ENCODE results near the gene FGFR2.

The FGFR2 gene

DNA sequence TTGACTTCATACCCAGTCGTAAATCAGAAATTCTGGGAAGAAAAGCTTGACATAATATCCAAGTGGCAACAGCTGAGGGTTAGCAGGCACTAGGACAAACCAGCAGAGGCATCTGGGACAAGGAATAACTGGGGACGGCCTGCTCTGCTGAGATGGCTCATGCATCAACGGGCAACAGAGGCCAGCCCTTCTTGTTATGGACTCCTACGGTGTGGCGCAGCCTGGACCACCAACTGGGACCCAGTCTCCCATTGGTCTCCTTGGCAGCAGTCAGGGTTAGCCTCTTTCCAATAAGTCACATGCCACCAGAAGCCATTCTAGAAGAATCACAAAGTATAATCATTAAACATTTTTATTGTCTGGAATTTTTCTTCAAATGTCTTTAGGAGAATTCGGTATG, 15.0 kb downstream of the FGFR2 start:
- TF ChIP-seq, protein P1, sequence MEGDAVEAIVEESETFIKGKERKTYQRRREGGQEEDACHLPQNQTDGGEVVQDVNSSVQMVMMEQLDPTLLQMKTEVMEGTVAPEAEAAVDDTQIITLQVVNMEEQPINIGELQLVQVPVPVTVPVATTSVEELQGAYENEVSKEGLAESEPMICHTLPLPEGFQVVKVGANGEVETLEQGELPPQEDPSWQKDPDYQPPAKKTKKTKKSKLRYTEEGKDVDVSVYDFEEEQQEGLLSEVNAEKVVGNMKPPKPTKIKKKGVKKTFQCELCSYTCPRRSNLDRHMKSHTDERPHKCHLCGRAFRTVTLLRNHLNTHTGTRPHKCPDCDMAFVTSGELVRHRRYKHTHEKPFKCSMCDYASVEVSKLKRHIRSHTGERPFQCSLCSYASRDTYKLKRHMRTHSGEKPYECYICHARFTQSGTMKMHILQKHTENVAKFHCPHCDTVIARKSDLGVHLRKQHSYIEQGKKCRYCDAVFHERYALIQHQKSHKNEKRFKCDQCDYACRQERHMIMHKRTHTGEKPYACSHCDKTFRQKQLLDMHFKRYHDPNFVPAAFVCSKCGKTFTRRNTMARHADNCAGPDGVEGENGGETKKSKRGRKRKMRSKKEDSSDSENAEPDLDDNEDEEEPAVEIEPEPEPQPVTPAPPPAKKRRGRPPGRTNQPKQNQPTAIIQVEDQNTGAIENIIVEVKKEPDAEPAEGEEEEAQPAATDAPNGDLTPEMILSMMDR (conservative IDR thresholded peaks at IDR 0.05; ENCODE audit: control insufficient read depth, insufficient read depth, low read depth, low read length), result no peak
- no peak overlapping the region for H3K4me3 ChIP-seq (ENCODE audit: control insufficient read depth, low read depth, low read length)
- no peak for DNase-seq (ENCODE audit: low read depth)

DNA sequence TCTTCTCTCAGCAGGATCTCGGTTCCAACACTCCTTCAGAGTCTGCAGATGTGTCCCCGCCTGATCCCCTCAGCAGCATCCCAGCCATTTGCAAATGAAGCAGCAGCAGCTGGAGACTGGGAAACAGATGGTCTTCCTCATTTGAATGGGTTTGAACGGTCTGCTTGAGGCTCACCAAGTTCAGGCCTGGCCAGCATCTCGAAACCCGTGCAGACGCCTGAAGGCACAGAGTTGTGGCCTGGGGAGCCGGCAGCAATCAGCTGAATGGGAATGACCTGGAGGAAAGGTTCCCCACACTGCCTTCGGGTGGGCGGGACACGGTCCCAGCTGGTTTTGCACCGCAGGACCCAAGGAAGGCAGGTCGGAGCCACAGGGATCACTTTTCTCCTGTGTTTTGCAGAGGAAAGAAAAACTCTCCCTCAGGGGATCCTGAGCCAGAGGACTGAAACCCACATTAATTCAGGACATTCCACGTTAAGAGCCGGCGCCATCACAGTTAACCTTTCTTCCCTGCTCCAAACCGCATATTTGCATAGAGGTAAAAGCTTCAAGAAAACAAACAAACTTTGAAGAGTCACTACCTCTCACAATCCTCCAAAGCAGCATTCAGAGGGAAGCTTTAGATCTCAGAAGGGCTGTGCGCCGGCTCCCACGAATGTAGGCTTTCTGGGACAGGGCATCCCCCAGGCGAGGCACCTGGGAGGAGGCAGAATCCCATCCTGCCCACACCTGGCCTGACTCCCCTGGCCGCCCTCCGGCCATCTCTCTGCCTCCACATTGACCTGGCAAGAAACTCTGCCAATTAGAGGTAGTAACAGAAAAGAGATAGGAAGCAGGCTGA, 17.7 kb downstream of the FGFR2 start:
- TF ChIP-seq, protein P1 (conservative IDR thresholded peaks at IDR 0.05; ENCODE audit: control insufficient read depth, insufficient read depth, low read depth, low read length), result no peak
- H3K4me3 ChIP-seq (ENCODE audit: control insufficient read depth, low read depth, low read length), result no peak overlapping the region
- no peak for DNase-seq (ENCODE audit: low read depth)

DNA sequence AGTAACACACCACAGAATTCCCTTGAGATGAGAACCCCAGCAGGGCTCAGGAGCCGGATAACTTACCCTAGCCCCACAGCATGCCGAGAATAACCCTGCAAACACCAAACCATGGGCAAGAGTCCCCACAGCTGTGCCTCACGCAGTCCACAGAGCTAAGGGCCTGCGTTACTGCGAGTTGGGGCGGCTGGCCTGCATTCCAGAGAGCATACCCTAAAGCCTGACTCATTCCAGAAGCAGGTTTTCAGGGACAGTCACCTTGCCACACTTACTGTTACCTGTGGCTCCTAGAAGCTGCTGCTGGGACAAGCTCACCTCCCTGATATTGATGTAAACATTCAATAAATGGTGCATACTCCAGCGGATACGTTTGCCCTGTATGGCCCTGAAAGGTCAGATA, 18.6 kb downstream of the FGFR2 start:
- TF ChIP-seq, protein P1 (conservative IDR thresholded peaks at IDR 0.05; ENCODE audit: control insufficient read depth, insufficient read depth, low read depth, low read length), result no peak
- no peak overlapping the region for H3K4me3 ChIP-seq (ENCODE audit: control insufficient read depth, low read depth, low read length)
- no peak for DNase-seq (ENCODE audit: low read depth)

DNA sequence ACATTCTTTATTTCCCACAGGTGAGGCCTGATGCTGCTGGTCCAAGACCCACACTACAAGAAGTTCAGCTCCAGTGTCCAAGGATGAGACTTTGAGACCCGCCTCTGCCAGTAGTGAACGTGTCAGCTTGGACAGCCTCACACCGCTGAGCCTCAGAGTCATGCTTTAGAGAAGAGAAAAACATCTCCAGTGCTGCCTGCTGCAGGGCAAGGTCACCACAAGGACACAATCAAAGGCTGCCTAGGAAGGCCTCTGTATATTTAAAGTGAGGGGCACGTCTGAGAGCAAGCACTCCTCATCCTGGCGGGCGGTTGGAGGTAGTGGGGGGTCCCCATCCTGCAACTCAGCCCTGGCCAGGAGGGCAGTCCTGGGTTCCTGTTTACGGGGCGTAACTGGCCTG, 19.3 kb downstream of the FGFR2 start:
- TF ChIP-seq, protein P1 (conservative IDR thresholded peaks at IDR 0.05; ENCODE audit: control insufficient read depth, insufficient read depth, low read depth, low read length), result no peak
- H3K4me3 ChIP-seq (ENCODE audit: control insufficient read depth, low read depth, low read length), result no peak overlapping the region
- DNase-seq (ENCODE audit: low read depth), result no peak

DNA sequence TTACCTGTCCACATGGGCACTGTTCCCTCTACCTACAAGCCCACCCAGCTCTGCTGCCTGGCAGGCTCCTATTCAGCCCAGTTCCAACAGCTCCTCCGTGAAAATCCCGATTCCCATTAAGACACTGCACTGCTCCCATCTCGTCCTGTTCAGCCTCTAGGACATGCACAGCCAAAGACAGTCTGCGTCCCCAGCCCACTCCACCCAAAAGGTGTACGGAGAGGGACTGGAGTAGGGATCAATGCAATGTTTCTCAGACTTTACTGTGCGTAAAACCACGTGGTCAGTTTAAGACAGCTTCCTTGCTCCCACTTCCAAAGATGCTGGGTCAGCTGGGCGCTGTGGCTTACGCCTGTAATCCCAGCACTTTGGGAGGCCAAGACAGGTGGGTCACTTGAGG, 19.9 kb downstream of the FGFR2 start:
- H3K4me3 ChIP-seq (ENCODE audit: control insufficient read depth, low read depth, low read length), result no peak overlapping the region
- TF ChIP-seq, protein P1 (conservative IDR thresholded peaks at IDR 0.05; ENCODE audit: control insufficient read depth, insufficient read depth, low read depth, low read length), result no peak
- DNase-seq (ENCODE audit: low read depth), result no peak

DNA sequence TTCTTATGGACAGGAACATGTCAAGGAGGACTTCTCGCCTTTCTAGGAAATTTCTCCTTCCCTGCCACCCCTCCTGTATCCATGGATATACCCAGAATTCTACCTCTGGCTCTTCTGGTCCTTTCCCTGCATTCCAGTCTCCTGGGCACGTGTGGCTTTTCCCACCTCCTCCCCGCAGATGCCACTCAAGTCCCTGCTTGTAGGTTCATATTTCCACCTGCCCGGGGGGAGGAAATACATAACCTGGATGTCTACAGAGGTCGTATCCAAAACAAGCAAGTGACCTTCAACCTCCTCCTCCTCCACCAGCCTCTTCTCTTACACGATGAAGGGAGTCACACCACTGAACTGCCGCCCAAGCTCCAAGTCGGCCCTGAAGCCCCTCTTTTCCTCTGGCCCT, 20.7 kb downstream of the FGFR2 start:
- TF ChIP-seq, protein P1 (conservative IDR thresholded peaks at IDR 0.05; ENCODE audit: control insufficient read depth, insufficient read depth, low read depth, low read length), result no peak
- no peak for DNase-seq (ENCODE audit: low read depth)
- no peak overlapping the region for H3K4me3 ChIP-seq (ENCODE audit: control insufficient read depth, low read depth, low read length)

All from fibroblast of mammary gland (primary cell).